HEK293T (cell line): ENCODE measurements around the gene EEF2KMT.

Source experiments
- CTCF ChIA-PET: fragments of 350-600 bp; formaldehyde crosslinking; extraction: SDS; loops from one replicate; lab custom pipeline; 2021; ENCODE audit warnings: antibody characterized with exemption, inconsistent platforms; lab: Yijun Ruan, JAX
- POLR2A ChIA-PET: fragments of 350-600 bp; formaldehyde crosslinking; extraction: SDS; loops from one replicate; lab custom pipeline; 2020; ENCODE audit warnings: antibody characterized with exemption, inconsistent platforms; lab: Yijun Ruan, JAX
- DNase-seq: peaks from one replicate; pipeline ENCODE4 v3.0.0; 2012; ENCODE audit warnings: mixed read lengths; ENCODE audit errors: extremely low spot score
- ARNT ChIP-seq: fragments of 450-650 bp; IDR thresholded peaks from 2 replicates; pipeline ENCODE4 v1.6.1; 2017; ENCODE audit warnings: mild to moderate bottlenecking
- BHLHE40 ChIP-seq: fragments of 450-650 bp; IDR thresholded peaks from 2 replicates; pipeline ENCODE4 v1.6.1; 2016; ENCODE audit warnings: mild to moderate bottlenecking, moderate library complexity, borderline replicate concordance
- CTBP1 ChIP-seq: fragments of 450-650 bp; IDR thresholded peaks from 2 replicates; pipeline ENCODE4 v1.6.1; 2016; ENCODE audit warnings: borderline replicate concordance
- ELF4 ChIP-seq: fragments of 450-650 bp; IDR thresholded peaks from 2 replicates; pipeline ENCODE4 v1.6.1; 2017; ENCODE audit warnings: antibody characterized with exemption
- FOXA1 ChIP-seq: fragments of 450-650 bp; IDR thresholded peaks from 2 replicates; pipeline ENCODE4 v1.6.1; 2016; ENCODE audit warnings: mild to moderate bottlenecking
- FOXK2 ChIP-seq: fragments of 450-650 bp; IDR thresholded peaks from 2 replicates; pipeline ENCODE4 v1.6.1; 2016; ENCODE audit warnings: mild to moderate bottlenecking
- FOXM1 ChIP-seq: fragments of 450-650 bp; IDR thresholded peaks from 2 replicates; pipeline ENCODE4 v1.6.1; 2017; ENCODE audit warnings: mild to moderate bottlenecking, borderline replicate concordance
- HDGF ChIP-seq: fragments of 450-650 bp; IDR thresholded peaks from 2 replicates; pipeline ENCODE4 v1.6.1; 2017; ENCODE audit warnings: antibody characterized with exemption, borderline replicate concordance
- L3MBTL2 ChIP-seq: fragments of 450-650 bp; conservative IDR thresholded peaks from 2 replicates; pipeline ENCODE4 v1.6.1; 2016; ENCODE audit warnings: mild to moderate bottlenecking
- LEF1 ChIP-seq: fragments of 450-650 bp; IDR thresholded peaks from 2 replicates; pipeline ENCODE4 v1.6.1; 2017; ENCODE audit warnings: mild to moderate bottlenecking, borderline replicate concordance
- NFRKB ChIP-seq: fragments of 450-650 bp; IDR thresholded peaks from 2 replicates; pipeline ENCODE4 v1.6.1; 2016; ENCODE audit warnings: mild to moderate bottlenecking, moderate library complexity
- SP1 ChIP-seq: fragments of 450-650 bp; IDR thresholded peaks from 2 replicates; pipeline ENCODE4 v1.6.1; 2017
- SUZ12 ChIP-seq: fragments of 450-650 bp; IDR thresholded peaks from 2 replicates; pipeline ENCODE4 v1.6.1; 2016; ENCODE audit warnings: mild to moderate bottlenecking
- TARDBP ChIP-seq: fragments of 450-650 bp; IDR thresholded peaks from 2 replicates; pipeline ENCODE4 v1.6.1; 2016
- ZNF384 ChIP-seq: fragments of 450-650 bp; IDR thresholded peaks from 2 replicates; pipeline ENCODE4 v1.6.1; 2016
- TF ChIP-seq, protein P1 (sequence below): fragments of 450-650 bp; IDR thresholded peaks from 2 replicates; pipeline ENCODE4 v1.6.1; 2016

EEF2KMT gene

GRCh38 chr16:5069048-5069447, 28.5 kb downstream of the EEF2KMT start:
- TF ChIP-seq LEF1 (no peak), SP1 (no peak), HDGF (no peak), ARNT (no peak), FOXM1 (no peak), FOXK2 (no peak), SUZ12 (no peak), ELF4 (no peak), L3MBTL2 (no peak), ZNF384 (no peak), NFRKB (no peak), BHLHE40 (no peak), CTBP1 (no peak), FOXA1 (no peak), TARDBP (no peak)
- TF ChIP-seq, protein P1, sequence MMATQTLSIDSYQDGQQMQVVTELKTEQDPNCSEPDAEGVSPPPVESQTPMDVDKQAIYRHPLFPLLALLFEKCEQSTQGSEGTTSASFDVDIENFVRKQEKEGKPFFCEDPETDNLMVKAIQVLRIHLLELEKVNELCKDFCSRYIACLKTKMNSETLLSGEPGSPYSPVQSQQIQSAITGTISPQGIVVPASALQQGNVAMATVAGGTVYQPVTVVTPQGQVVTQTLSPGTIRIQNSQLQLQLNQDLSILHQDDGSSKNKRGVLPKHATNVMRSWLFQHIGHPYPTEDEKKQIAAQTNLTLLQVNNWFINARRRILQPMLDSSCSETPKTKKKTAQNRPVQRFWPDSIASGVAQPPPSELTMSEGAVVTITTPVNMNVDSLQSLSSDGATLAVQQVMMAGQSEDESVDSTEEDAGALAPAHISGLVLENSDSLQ = no peak
- DNase-seq = no peak
- ChIA-PET POLR2A (no interaction called here), CTCF (no interaction called here)

GRCh38 chr16:5066511-5066910, 31.1 kb downstream of the EEF2KMT start:
- no peak for TF ChIP-seq HDGF
- ChIA-PET CTCF (no interaction called here), POLR2A (no interaction called here)
- DNase-seq = no peak

- TF ChIP-seq NFRKB = no peak
- TF ChIP-seq L3MBTL2 = no peak
- TF ChIP-seq BHLHE40 = no peak
- no peak for TF ChIP-seq ELF4
- TF ChIP-seq HDGF = no peak
- no peak for TF ChIP-seq FOXM1
- no peak for TF ChIP-seq CTBP1
- TF ChIP-seq FOXA1 = no peak
- TF ChIP-seq TARDBP = no peak
- no peak for TF ChIP-seq SP1
- TF ChIP-seq ZNF384 = no peak
- TF ChIP-seq FOXK2 = no peak
- TF ChIP-seq LEF1 = no peak
- TF ChIP-seq ARNT = no peak
- TF ChIP-seq, protein P1 = no peak
- no peak for TF ChIP-seq SUZ12
- ChIA-PET POLR2A (no interaction called here), CTCF (no interaction called here)
- no peak for DNase-seq
Observed at GRCh38 chr16:5065813-5066212, 31.8 kb downstream of the EEF2KMT start, which contains the start of gene C16orf89. C16orf89 (minus strand) TSS chr16:5065956; CDS start chr16:5065908, 48 bp downstream.

DNA sequence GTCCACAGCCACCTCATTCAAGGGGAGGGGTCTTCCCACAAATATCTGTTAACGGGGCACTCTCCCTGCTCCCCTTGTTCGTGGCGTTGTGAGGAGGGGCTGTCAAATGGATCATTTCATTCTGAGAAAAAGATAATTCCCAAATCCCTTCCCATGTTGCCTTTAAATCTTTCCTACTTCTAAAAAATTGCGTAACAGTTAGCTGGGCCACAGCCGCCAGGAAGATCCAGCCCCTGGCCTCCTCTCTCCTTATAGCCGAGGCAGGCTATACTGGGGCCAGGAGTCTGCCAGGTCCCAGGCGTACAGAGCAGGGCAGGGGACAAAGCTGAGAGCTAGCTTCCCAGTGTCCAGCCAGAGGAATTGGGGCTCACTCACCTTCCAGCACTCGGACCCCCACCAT, 32.3 kb downstream of the EEF2KMT start:
- ChIA-PET CTCF (no interaction called here), POLR2A (no interaction called here)

GRCh38 chr16:5064915-5065314, 32.7 kb downstream of the EEF2KMT start:
- TF ChIP-seq ELF4 (no peak), L3MBTL2 (no peak), HDGF (no peak), TARDBP (no peak), FOXA1 (no peak), ZNF384 (no peak), ARNT (no peak), FOXM1 (no peak), BHLHE40 (no peak), FOXK2 (no peak), SP1 (no peak), CTBP1 (no peak), LEF1 (no peak), NFRKB (no peak), SUZ12 (no peak)
- TF ChIP-seq, protein P1 = no peak
- DNase-seq = no peak
- ChIA-PET CTCF (no interaction called here), POLR2A (no interaction called here)

More for the DNA sequence above, 32.3 kb downstream of the EEF2KMT start:
- TF ChIP-seq, protein P1 = no peak
- TF ChIP-seq BHLHE40 (no peak), FOXK2 (no peak), HDGF (no peak), NFRKB (no peak), SP1 (no peak), CTBP1 (no peak), ZNF384 (no peak), L3MBTL2 (no peak), ELF4 (no peak), ARNT (no peak), SUZ12 (no peak), LEF1 (no peak), FOXA1 (no peak), TARDBP (no peak), FOXM1 (no peak)
- DNase-seq = no peak
